B cell (primary cell): ENCODE measurements around the gene SPHK2.

Experiments
- EZH2 ChIP-seq: IDR thresholded peaks from 2 replicates; pipeline ENCODE4 v1.6.1; 2012; ENCODE audit warnings: borderline replicate concordance, low read depth, mild to moderate bottlenecking, moderate library complexity, low read length; ENCODE audit not compliant: insufficient read depth, poor library complexity, severe bottlenecking
- TF ChIP-seq, protein P1 (sequence below): fragments of 200-600 bp; IDR thresholded peaks from one replicate; pipeline ENCODE4 v1.8.0; 2022; ENCODE audit warnings: antibody characterized with exemption, mild to moderate bottlenecking

DNA sequence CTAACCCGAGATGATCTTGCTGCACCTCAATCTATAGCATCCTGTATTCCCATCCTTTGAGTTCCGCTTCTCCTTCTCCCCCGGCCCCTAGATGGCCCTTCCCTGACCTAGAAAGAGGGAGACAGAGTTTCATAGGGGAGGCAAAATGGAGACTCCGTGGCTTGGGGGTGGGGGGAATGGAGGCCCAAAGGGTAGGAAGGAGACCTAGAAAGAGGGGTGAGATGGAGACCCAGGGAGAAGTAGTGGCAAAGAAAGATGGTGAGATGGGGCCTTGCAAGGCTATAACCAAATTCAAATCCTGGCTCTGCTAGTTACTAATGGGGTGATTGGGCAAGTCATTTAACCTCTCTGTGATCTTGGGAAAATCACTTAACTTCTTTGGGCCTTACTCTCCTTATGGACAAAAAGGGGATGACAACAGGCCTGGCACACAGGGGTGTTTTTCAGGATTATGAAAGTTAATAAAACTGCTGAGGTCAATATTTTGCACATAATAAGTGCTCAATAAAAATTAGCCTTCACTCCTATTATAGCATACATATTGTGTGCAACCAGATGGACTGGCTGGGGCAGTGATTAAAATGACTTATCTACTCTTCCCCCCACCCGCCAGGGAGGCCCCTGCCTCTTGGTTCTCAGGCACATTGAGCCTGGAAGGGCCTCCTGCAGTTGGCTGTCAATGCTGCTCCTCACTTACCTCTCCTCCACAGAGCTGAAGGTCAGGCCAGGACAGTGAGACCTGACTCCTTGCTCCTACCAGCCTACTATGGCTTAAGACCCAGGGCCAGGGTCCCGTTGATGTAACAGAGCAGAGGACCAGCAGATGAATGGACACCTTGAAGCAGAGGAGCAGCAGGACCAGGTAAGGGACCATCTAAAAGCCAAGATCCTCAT, 633 bp downstream of the SPHK2 start:
- TF ChIP-seq, protein P1, sequence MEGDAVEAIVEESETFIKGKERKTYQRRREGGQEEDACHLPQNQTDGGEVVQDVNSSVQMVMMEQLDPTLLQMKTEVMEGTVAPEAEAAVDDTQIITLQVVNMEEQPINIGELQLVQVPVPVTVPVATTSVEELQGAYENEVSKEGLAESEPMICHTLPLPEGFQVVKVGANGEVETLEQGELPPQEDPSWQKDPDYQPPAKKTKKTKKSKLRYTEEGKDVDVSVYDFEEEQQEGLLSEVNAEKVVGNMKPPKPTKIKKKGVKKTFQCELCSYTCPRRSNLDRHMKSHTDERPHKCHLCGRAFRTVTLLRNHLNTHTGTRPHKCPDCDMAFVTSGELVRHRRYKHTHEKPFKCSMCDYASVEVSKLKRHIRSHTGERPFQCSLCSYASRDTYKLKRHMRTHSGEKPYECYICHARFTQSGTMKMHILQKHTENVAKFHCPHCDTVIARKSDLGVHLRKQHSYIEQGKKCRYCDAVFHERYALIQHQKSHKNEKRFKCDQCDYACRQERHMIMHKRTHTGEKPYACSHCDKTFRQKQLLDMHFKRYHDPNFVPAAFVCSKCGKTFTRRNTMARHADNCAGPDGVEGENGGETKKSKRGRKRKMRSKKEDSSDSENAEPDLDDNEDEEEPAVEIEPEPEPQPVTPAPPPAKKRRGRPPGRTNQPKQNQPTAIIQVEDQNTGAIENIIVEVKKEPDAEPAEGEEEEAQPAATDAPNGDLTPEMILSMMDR = no peak
- no peak for TF ChIP-seq EZH2
